ENCODE measurements around the gene NCAN.

DNA sequence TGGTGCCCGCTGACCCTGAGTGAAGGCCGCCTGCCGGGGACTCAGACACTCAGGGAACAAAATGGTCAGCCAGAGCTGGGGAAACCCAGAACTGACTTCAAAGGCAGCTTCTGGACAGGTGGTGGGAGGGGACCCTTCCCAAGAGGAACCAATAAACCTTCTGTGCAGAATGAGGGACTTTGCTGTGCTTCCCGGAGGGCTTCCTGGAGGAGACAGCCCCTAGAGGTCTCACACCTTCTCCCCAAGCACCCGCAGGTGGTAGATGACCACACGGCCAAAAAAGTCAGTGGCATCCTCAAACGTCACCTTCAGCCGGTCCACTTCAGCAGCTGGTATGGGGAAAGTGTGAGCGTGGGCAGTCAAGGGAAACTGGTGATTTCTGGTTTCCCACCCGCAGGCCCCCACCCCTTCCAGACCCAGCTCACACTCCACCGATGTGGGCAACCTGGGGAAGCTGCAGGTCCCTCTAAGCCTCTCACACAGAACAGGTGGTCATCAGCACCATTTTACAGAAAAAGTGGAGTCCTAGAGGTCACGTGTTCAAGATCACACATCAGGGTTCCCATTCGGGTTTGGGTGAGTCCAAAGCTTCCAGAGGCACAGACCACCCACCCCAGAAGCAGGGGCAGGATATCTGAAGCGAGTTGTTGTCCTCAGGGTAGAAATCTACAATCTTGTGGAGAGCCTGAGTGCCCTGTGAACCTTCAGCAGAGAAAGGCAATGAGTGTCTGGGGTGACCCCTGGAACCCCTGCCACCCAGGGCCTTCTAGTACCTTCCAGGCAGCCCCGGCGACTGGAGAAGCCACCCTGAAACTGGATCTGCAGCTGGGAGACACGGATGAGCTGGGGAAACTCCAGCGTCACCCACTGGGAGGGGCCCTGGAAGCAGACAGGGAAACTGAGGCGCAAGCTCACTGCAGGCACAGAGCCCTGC is 9.8 kb upstream of the NCAN start:
- TF ChIP-seq, protein P1, sequence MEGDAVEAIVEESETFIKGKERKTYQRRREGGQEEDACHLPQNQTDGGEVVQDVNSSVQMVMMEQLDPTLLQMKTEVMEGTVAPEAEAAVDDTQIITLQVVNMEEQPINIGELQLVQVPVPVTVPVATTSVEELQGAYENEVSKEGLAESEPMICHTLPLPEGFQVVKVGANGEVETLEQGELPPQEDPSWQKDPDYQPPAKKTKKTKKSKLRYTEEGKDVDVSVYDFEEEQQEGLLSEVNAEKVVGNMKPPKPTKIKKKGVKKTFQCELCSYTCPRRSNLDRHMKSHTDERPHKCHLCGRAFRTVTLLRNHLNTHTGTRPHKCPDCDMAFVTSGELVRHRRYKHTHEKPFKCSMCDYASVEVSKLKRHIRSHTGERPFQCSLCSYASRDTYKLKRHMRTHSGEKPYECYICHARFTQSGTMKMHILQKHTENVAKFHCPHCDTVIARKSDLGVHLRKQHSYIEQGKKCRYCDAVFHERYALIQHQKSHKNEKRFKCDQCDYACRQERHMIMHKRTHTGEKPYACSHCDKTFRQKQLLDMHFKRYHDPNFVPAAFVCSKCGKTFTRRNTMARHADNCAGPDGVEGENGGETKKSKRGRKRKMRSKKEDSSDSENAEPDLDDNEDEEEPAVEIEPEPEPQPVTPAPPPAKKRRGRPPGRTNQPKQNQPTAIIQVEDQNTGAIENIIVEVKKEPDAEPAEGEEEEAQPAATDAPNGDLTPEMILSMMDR (IDR thresholded peaks at IDR 0.05; ENCODE audit: insufficient read depth, low read depth, low read length), result no peak
- TF ChIP-seq EZH2 (IDR thresholded peaks at IDR 0.05; ENCODE audit: insufficient read depth, low read length), result no peak

Data from astrocyte (in vitro differentiated cells and primary cell).